Stimulated activated naive CD8-positive, alpha-beta T cell treated with anti-CD3 and anti-CD28 coated beads, Interleukin-15, Interleukin-2, amounts not matched to agents 100 U/mL and 50 U/mL, for 24 hours (primary cell): Measurements from ENCODE around the gene DUS3L.

Experiments used
- ATAC-seq: fragments of 150-1000 bp; cut with Tn5 transposase; one replicate; pipeline ENCODE4 v1.10.0; 2021
- DNase-seq: peaks from one replicate; pipeline ENCODE4 v3.0.0; 2021

The DUS3L gene

GRCh38 chr19:5822181-5822844 lies 31.4 kb upstream of the DUS3L start:
- DNase-seq (no peak), ATAC-seq (no peak)

GRCh38 chr19:5821521-5822180 lies 30.7 kb upstream of the DUS3L start:
- DNase-seq (no peak), ATAC-seq (no peak)

- ATAC-seq, result no peak
- DNase-seq, result no peak
Observed at GRCh38 chr19:5820785-5821184, 29.8 kb upstream of the DUS3L start.

- ATAC-seq (no peak), DNase-seq (no peak)
Observed at GRCh38 chr19:5818594-5818993, 27.6 kb upstream of the DUS3L start.

GRCh38 chr19:5817218-5817617 lies 26.3 kb upstream of the DUS3L start:
- ATAC-seq (no peak), DNase-seq (no peak)

GRCh38 chr19:5814852-5815246 lies 23.9 kb upstream of the DUS3L start:
- no peak for ATAC-seq
- DNase-seq, result no peak

GRCh38 chr19:5814123-5814851 lies 23.3 kb upstream of the DUS3L start:
- DNase-seq (no peak), ATAC-seq (no peak)

- DNase-seq (no peak), ATAC-seq (no peak)
Observed at GRCh38 chr19:5811117-5811516, 20.2 kb upstream of the DUS3L start.

GRCh38 chr19:5809469-5809868 lies 18.5 kb upstream of the DUS3L start:
- ATAC-seq, result no peak

GRCh38 chr19:5809053-5809452 lies 18.1 kb upstream of the DUS3L start:
- ATAC-seq, result no peak
- DNase-seq, result no peak

More at GRCh38 chr19:5809469-5809868, 18.5 kb upstream of the DUS3L start:
- no peak for DNase-seq

GRCh38 chr19:5808120-5808816 lies 17.3 kb upstream of the DUS3L start:
- no peak for ATAC-seq
- DNase-seq, result no peak

- ATAC-seq, result no peak
- DNase-seq, result no peak
Observed at GRCh38 chr19:5806905-5807304, 15.9 kb upstream of the DUS3L start.

- ATAC-seq (no peak), DNase-seq (no peak)
Observed at GRCh38 chr19:5806133-5806489, 15.1 kb upstream of the DUS3L start.

GRCh38 chr19:5805462-5806132 lies 14.6 kb upstream of the DUS3L start:
- DNase-seq, result peak; percentile 79
- no peak for ATAC-seq

- no peak for ATAC-seq
- DNase-seq, result peak; percentile 58
Observed at GRCh38 chr19:5804516-5805461, 13.8 kb upstream of the DUS3L start, which contains the start of gene NRTN. Gene NRTN (plus strand): TSS chr19:5805067. CDS start chr19:5824166, 19,099 bp downstream.

- peak; percentile 99 for DNase-seq
- peak; percentile 95 for ATAC-seq
Observed at GRCh38 chr19:5803752-5804515, 13.0 kb upstream of the DUS3L start.

GRCh38 chr19:5803441-5803751 lies 12.4 kb upstream of the DUS3L start:
- no peak for ATAC-seq
- no peak for DNase-seq

- ATAC-seq (no peak), DNase-seq (peak; percentile 53)
Observed at GRCh38 chr19:5801796-5802619, 11.0 kb upstream of the DUS3L start.
